Fibroblast of lung (primary cell): ENCODE data around the gene SHQ1. TPM values are rescaled to one million over a fixed set of nuclear protein-coding genes. Genes with fewer than 3 reads are reported as not detected.

Source experiments
- DNase-seq, 2 donors: peaks; one replicate each; pipeline versions ENCODE4 v3.0.0 to v3.0.0-alpha.2; 2010; ENCODE audit warnings: low read depth in 2 of 2
- H2AFZ ChIP-seq: 2 replicates; pipeline ENCODE4 v1.5.1; 2012; ENCODE audit warnings: low read length, control low read depth, inconsistent platforms
- H3K27ac ChIP-seq: 2 replicates; pipeline ENCODE4 v1.5.1; 2011; ENCODE audit warnings: low read length, control low read depth; ENCODE audit not compliant: insufficient read depth
- H3K27me3 ChIP-seq: 2 replicates; pipeline ENCODE4 v1.5.1; 2011; ENCODE audit warnings: mild to moderate bottlenecking, low read length; ENCODE audit not compliant: control insufficient read depth, insufficient read depth
- H3K36me3 ChIP-seq: 2 replicates; pipeline ENCODE4 v1.5.1; 2011; ENCODE audit warnings: low read length; ENCODE audit not compliant: control insufficient read depth, insufficient read depth
- H3K4me1 ChIP-seq: 2 replicates; pipeline ENCODE4 v1.5.1; 2011; ENCODE audit warnings: low read length; ENCODE audit not compliant: control insufficient read depth, insufficient read depth; ENCODE audit errors: extremely low read depth
- H3K4me2 ChIP-seq: 2 replicates; pipeline ENCODE4 v1.5.1; 2011; ENCODE audit warnings: low read length, control low read depth; ENCODE audit not compliant: insufficient read depth; ENCODE audit errors: extremely low read depth
- H3K4me3 ChIP-seq, 4 experiments: fragments of 200-600 bp in 1 of 4; sonication (generic) in 1 of 4; replicated peaks in 1 of 4; 2 replicates each; pipeline ENCODE4 v1.5.1; 2011 to 2016; ENCODE audit warnings: low read length in 4 of 4, low read depth in 3 of 4, mild to moderate bottlenecking in 3 of 4, control low read depth in 2 of 4, inconsistent platforms in 1 of 4, mixed read lengths in 1 of 4; ENCODE audit not compliant: insufficient read depth in 1 of 4; ENCODE audit errors: control extremely low read depth in 1 of 4
- H3K79me2 ChIP-seq: 2 replicates; pipeline ENCODE4 v1.5.1; 2012; ENCODE audit warnings: mild to moderate bottlenecking, low read length, inconsistent platforms; ENCODE audit not compliant: control insufficient read depth, insufficient read depth
- H3K9ac ChIP-seq: 2 replicates; pipeline ENCODE4 v1.5.1; 2011; ENCODE audit warnings: mild to moderate bottlenecking, low read length, control low read depth; ENCODE audit not compliant: insufficient read depth
- H3K9me3 ChIP-seq: 2 replicates; pipeline ENCODE4 v1.5.1; 2012; ENCODE audit warnings: low read depth, low read length; ENCODE audit not compliant: control insufficient read depth, insufficient read depth
- H4K20me1 ChIP-seq: 2 replicates; pipeline ENCODE4 v1.5.1; 2011; ENCODE audit warnings: low read length; ENCODE audit not compliant: control insufficient read depth, insufficient read depth; ENCODE audit errors: extremely low read depth
- CTCF ChIP-seq, 2 donors: IDR thresholded peaks in 1 of 2; conservative IDR thresholded peaks in 1 of 2; 1 replicate in 1 of 2; 2 replicates in 1 of 2; pipeline ENCODE4 v1.5.1; 2011 to 2012; ENCODE audit warnings: low read length in 2 of 2, control low read depth in 1 of 2, inconsistent platforms in 1 of 2, low read depth in 1 of 2, mild to moderate bottlenecking in 1 of 2
- EZH2 ChIP-seq: IDR thresholded peaks from 2 replicates; pipeline ENCODE4 v1.5.1; 2012; ENCODE audit warnings: low read length, control low read depth, mild to moderate bottlenecking; ENCODE audit errors: missing control alignments
- polyA plus RNA-seq, 2 donors: library from polyadenylated mRNA; depleted of rRNA in 1 of 2; stranded (reverse) in 1 of 2; unstranded in 1 of 2; fragments of >200 nt; gene quantifications; 2 replicates each; pipeline ENCODE4 v1.2.1, GENCODE V29; 2011 to 2012; ENCODE audit warnings: missing spikeins in 1 of 2
- total RNA-seq: library from RNA; depleted of rRNA; stranded (reverse); fragments of >200 nt; gene quantifications from 2 replicates; pipeline ENCODE4 v1.2.1, GENCODE V29; 2014

SHQ1 gene
- total and polyA plus RNA-seq, 2 donors (not counting 1 experiment from before 2014, with no cell fraction given): 12.2 to 15.5 TPM

DNA sequence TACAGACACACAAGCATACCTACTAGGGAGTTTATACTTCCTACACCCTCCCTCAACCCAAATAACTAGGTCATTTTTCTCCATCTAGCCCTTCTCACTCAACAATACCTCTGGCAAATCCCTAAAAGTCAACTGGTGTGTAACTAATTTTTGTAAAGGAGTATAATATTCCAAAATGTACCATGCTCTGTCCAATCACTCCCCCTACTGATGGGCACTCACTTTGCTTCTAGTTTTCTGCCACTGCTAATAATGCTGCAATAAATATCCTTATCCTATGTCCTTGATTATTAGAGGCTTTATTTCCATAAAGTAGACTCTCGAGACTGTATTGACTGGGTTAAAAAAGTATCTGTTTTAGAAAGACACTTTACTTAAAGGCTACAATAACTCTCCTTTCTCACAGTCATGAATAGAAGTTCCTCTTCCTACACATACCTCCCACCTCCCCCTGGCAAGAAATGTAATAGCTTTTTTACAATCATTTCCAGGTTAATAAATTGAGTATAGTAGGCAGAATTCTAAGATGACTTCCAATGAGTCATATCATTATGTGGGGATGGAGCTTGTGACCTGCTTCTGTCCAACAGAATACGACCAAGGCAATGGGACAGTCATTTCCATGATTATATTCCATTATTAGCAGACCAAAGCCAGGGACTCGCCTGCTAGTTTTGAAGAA, 30.0 kb downstream of the SHQ1 start:
- Histone ChIP-seq H3K9me3 (no peaks in the 10 kb centered on the region), H3K4me2 (no peak overlapping the region), H3K4me1 (peaks cover 7% of the 10 kb centered on the region), H3K27me3 (no peaks in the 10 kb centered on the region), H3K4me3 (no peak overlapping the region), H3K9ac (no peak overlapping the region), H3K79me2 (no peaks in the 10 kb centered on the region), H4K20me1 (no peaks in the 10 kb centered on the region), H3K27ac (no peak overlapping the region), H3K36me3 (no peaks in the 10 kb centered on the region), H2AFZ (no peak overlapping the region)
- no peak for TF ChIP-seq EZH2
- peak; percentile 65 to 83 for TF ChIP-seq CTCF (conservative IDR thresholded peaks at IDR 0.05 in 1 of 2, IDR thresholded peaks at IDR 0.05 in 1 of 2; ENCODE audit: low read depth in 1 of 2, low read length in 2 of 2)
- DNase-seq: peak; percentile 22 to 64

- no peaks in the 10 kb centered on the region for H3K27me3 ChIP-seq
- DNase-seq: no peak
- no peak overlapping the region for H2AFZ ChIP-seq
- H3K4me1 ChIP-seq: peaks cover 3% of the 10 kb centered on the region
- H3K36me3 ChIP-seq: no peaks in the 10 kb centered on the region
- H3K4me2 ChIP-seq: no peak overlapping the region
- H3K9ac ChIP-seq: no peak overlapping the region
- H3K27ac ChIP-seq: no peak overlapping the region
- no peaks in the 10 kb centered on the region for H3K79me2 ChIP-seq
- no peaks in the 10 kb centered on the region for H4K20me1 ChIP-seq
- H3K9me3 ChIP-seq: no peaks in the 10 kb centered on the region
- H3K4me3 ChIP-seq: no peak overlapping the region
- TF ChIP-seq EZH2 (no peak), CTCF (conservative IDR thresholded peaks at IDR 0.05 in 1 of 2, IDR thresholded peaks at IDR 0.05 in 1 of 2; ENCODE audit: low read depth in 1 of 2, low read length in 2 of 2) (no peak)
Measured at GRCh38 chr3:72816862-72817355, 31.3 kb downstream of the SHQ1 start.

GRCh38 chr3:72814308-72814707, 33.9 kb downstream of the SHQ1 start:
- Histone ChIP-seq H3K9me3 (no peaks in the 10 kb centered on the region), H3K4me2 (no peak overlapping the region), H3K27me3 (no peaks in the 10 kb centered on the region), H3K4me3 (no peak overlapping the region), H4K20me1 (no peaks in the 10 kb centered on the region), H2AFZ (no peak overlapping the region), H3K4me1 (no peaks in the 10 kb centered on the region), H3K36me3 (no peaks in the 10 kb centered on the region), H3K27ac (no peak overlapping the region), H3K9ac (no peak overlapping the region), H3K79me2 (no peaks in the 10 kb centered on the region)
- TF ChIP-seq EZH2 (no peak), CTCF (conservative IDR thresholded peaks at IDR 0.05 in 1 of 2, IDR thresholded peaks at IDR 0.05 in 1 of 2; ENCODE audit: low read depth in 1 of 2, low read length in 2 of 2) (no peak)
- DNase-seq: no peak
